NCI-H69 (cell line): ENCODE measurements around the gene COA6.

Experiments used
- DNase-seq: peaks from one replicate; lab custom pipeline; 2025; lab: John Stamatoyannopoulos, UW

COA6 gene

DNA sequence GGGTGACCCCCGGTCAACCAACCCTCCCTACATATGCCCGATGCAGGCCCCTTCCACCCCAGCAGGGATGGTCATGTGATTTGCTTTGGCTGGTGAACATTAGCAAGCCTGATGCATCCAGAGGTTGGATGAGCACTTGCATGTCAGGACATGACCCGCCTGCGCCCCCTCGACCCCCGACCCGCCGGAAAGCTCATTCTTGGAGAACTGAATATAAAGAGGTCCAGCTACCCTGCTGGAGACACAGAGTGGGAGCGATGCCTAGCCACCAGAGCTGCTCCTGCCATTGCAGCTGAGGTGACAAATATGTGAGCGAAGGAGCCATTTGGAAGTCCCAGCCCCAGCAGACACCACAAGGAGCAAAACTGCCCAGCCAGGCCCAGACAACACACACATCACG, 39.6 kb downstream of the COA6 start:
- no peak for DNase-seq

- DNase-seq = no peak
Measured at GRCh38 chr1:234413485-234413884, 40.2 kb downstream of the COA6 start.

DNA sequence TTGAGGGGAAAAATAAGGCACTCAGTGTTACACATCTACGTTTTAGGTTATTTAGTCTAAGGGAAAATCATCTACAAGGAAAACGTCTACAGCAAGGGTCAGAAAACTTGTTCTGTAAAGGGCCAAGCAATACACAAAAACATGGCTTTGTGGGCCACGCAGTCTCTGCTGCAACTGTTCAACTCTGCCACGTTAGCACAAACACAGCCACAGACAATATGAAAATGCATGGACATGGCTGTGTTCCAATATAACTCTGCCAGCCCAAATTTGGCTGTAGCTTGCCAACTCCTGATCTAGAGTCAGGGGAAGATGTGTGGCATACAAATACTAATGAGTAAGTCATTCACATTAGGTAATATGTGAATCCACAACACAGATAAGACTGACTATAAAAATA, 40.7 kb downstream of the COA6 start:
- DNase-seq = no peak

DNA sequence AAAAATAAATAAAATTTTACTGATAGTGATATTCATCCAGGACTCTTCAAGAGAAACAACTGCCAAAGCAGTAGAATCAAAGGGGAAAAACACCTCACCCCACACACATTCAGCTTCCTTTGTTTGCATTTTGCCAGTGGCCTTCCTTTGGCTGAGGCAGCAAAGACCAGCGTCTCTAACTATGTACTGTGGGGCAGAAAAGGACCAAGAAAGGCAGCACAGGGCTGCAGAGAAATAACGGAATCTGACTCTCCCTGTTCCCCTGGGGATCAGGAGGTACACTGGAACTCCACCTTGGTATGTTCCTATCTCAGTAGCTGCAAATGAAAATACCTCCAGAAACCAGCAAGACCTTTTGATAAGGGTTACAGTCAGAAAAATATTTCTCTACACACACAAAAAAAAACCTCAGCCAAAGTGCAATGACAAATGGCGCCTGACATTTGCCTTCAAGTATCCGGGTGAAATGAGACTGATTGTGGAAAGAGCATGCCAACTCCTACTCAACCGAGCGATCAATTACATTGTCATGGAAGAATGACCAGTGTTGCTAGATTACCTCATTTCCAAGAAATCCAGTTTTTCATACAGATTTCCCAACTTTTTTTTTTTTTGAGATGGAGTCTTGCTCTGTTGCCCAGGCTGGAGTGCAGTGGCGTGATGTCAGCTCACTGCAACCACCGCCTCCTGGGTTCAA, 54.8 kb downstream of the COA6 start:
- no peak for DNase-seq

DNA sequence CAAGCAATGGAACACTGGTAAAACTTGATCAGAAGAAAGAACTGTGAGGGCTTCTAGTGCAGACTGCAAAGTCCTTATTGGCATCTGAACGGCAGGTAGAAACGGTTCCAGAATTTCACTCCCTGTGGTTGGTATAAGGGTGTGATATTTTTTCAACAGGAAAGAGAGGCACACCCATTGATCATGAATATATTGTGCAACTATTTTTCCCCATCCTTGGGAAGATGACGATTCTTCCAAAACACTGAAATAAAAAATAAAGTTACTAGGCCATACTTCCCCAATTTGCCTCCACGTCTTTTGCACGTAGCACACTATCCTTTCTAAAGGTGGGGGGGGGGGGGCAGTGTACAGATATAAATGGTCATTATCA, 56.2 kb downstream of the COA6 start:
- no peak for DNase-seq

DNA sequence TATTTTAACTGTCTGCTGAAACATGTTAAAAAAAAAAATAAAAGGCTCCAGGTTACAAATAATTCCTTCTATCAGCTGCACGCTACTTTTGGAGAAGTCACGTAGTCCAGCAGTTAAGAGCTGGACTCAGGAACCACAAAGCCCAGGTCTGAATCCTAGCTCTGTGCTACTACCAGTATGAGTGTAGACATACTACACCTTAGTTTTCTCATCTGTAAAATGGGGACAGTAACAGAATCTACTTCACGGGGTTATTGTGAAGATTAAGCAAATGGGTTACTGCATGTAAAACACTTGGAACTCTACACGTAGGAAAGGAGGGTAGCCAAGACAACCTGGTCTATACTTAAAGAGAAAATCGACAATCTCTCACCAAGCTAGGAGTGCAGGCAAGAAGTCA, 57.4 kb downstream of the COA6 start:
- DNase-seq = no peak

GRCh38 chr1:234431255-234431654, 58.0 kb downstream of the COA6 start:
- DNase-seq = no peak

- DNase-seq = peak; percentile 43
Measured at GRCh38 chr1:234433563-234434285, 60.5 kb downstream of the COA6 start.
